H9 (cell line): ENCODE results near the gene CHST13. TPM values are rescaled to one million over a fixed set of nuclear protein-coding genes. Genes with fewer than 3 reads are reported as not detected.

Source experiments
- DNase-seq: peaks from one replicate; pipeline ENCODE4 v3.0.0-alpha.2; 2017
- H2AFZ ChIP-seq: one replicate; pipeline ENCODE4 v1.6.1; 2013; ENCODE audit warnings: mild to moderate bottlenecking, low read length, control low read depth, moderate library complexity
- H2AK5ac ChIP-seq: 2 replicates; pipeline ENCODE4 v1.6.1; 2013; ENCODE audit warnings: low read length, control low read depth, mixed read lengths; ENCODE audit not compliant: insufficient read length
- H2BK120ac ChIP-seq: one replicate; pipeline ENCODE4 v1.6.1; 2013; ENCODE audit warnings: low read depth, mild to moderate bottlenecking, low read length, control low read depth, inconsistent platforms; ENCODE audit not compliant: poor library complexity, severe bottlenecking
- H2BK12ac ChIP-seq: 2 replicates; pipeline ENCODE4 v1.6.1; 2013; ENCODE audit warnings: low read length, control low read depth, mixed read lengths, low read depth; ENCODE audit not compliant: insufficient read length
- H2BK15ac ChIP-seq: 2 replicates; pipeline ENCODE4 v1.6.1; 2013; ENCODE audit warnings: low read depth, low read length, control low read depth
- H2BK20ac ChIP-seq: one replicate; pipeline ENCODE4 v1.6.1; 2013; ENCODE audit warnings: low read depth, mild to moderate bottlenecking, low read length, control low read depth, inconsistent platforms; ENCODE audit not compliant: poor library complexity, severe bottlenecking
- H2BK5ac ChIP-seq: 2 replicates; pipeline ENCODE4 v1.6.1; 2013; ENCODE audit warnings: low read length, control low read depth, mixed read lengths; ENCODE audit not compliant: insufficient read length
- H3K14ac ChIP-seq: 2 replicates; pipeline ENCODE4 v1.6.1; 2013; ENCODE audit warnings: low read length, control low read depth; ENCODE audit not compliant: insufficient read depth
- H3K18ac ChIP-seq: 2 replicates; pipeline ENCODE4 v1.6.1; 2013; ENCODE audit warnings: low read depth, mild to moderate bottlenecking, mixed read lengths, low read length, control low read depth; ENCODE audit not compliant: insufficient read length
- H3K23ac ChIP-seq: 2 replicates; pipeline ENCODE4 v1.6.1; 2013; ENCODE audit warnings: low read length, control low read depth, mixed read lengths, low read depth; ENCODE audit not compliant: insufficient read length
- H3K23me2 ChIP-seq: 2 replicates; pipeline ENCODE4 v1.6.1; 2013; ENCODE audit warnings: low read depth, mild to moderate bottlenecking, mixed read lengths, low read length, control low read depth; ENCODE audit not compliant: insufficient read length, poor library complexity, severe bottlenecking
- H3K27ac ChIP-seq: 2 replicates; pipeline ENCODE4 v1.5.1; 2013; ENCODE audit warnings: low read length, control low read depth, mixed read lengths, low read depth; ENCODE audit not compliant: insufficient read length
- H3K27me3 ChIP-seq: 2 replicates; pipeline ENCODE4 v1.6.1; 2013; ENCODE audit warnings: low read length, control low read depth, inconsistent platforms; ENCODE audit not compliant: insufficient read depth
- H3K4ac ChIP-seq: 2 replicates; pipeline ENCODE4 v1.6.1; 2013; ENCODE audit warnings: low read depth, mild to moderate bottlenecking, control low read depth, inconsistent platforms, low read length, moderate library complexity
- H3K4me1 ChIP-seq: 2 replicates; pipeline ENCODE4 v1.6.1; 2013; ENCODE audit warnings: low read length, control low read depth, inconsistent platforms; ENCODE audit not compliant: insufficient read depth
- H3K4me2 ChIP-seq: 2 replicates; pipeline ENCODE4 v1.6.1; 2013; ENCODE audit warnings: low read length, control low read depth, mixed read lengths; ENCODE audit not compliant: insufficient read length, insufficient read depth
- H3K56ac ChIP-seq: 2 replicates; pipeline ENCODE4 v1.6.1; 2013; ENCODE audit warnings: low read depth, mild to moderate bottlenecking, mixed read lengths, low read length, control low read depth; ENCODE audit not compliant: insufficient read length
- H3K79me1 ChIP-seq: 2 replicates; pipeline ENCODE4 v1.6.1; 2013; ENCODE audit warnings: low read depth, mild to moderate bottlenecking, moderate library complexity, low read length, control low read depth, inconsistent platforms; ENCODE audit not compliant: insufficient read depth, poor library complexity, severe bottlenecking
- H3K79me2 ChIP-seq: 2 replicates; pipeline ENCODE4 v1.6.1; 2013; ENCODE audit warnings: low read length, control low read depth, inconsistent platforms; ENCODE audit not compliant: insufficient read depth
- H3K9ac ChIP-seq: 2 replicates; pipeline ENCODE4 v1.6.1; 2013; ENCODE audit warnings: low read length, control low read depth, mixed read lengths; ENCODE audit not compliant: insufficient read length; ENCODE audit errors: extremely low read depth
- H3K9me3 ChIP-seq: one replicate; pipeline ENCODE4 v1.6.1; 2013; ENCODE audit warnings: low read depth, low read length, inconsistent platforms; ENCODE audit not compliant: control insufficient read depth
- H3T11ph ChIP-seq: one replicate; pipeline ENCODE4 v1.6.1; 2013; ENCODE audit warnings: mild to moderate bottlenecking, low read length, control low read depth, inconsistent platforms
- H4K20me1 ChIP-seq: one replicate; pipeline ENCODE4 v1.6.1; 2013; ENCODE audit not compliant: control insufficient read depth, insufficient read length, insufficient read depth
- H4K5ac ChIP-seq: 2 replicates; pipeline ENCODE4 v1.6.1; 2013; ENCODE audit warnings: low read depth, mild to moderate bottlenecking, mixed read lengths, low read length, control low read depth; ENCODE audit not compliant: insufficient read length
- H4K8ac ChIP-seq: replicated peaks from 2 replicates; pipeline ENCODE4 v1.6.1; 2013; ENCODE audit warnings: low read length, control low read depth, mixed read lengths, low read depth; ENCODE audit not compliant: insufficient read length
- H4K91ac ChIP-seq: 2 replicates; pipeline ENCODE4 v1.6.1; 2013; ENCODE audit warnings: low read depth, mild to moderate bottlenecking, moderate library complexity, mixed read lengths, low read length, control low read depth; ENCODE audit not compliant: insufficient read length
- H3K27ac Mint-ChIP-seq, 3 experiments: 2 replicates in 2 of 3; 3 replicates in 1 of 3; pipeline ENCODE4 v1.8.0; 2020 to 2021; ENCODE audit warnings: mixed read lengths in 3 of 3, mild to moderate bottlenecking in 1 of 3, moderate library complexity in 1 of 3
- H3K27me3 Mint-ChIP-seq: 2 replicates; pipeline ENCODE4 v1.8.0; 2021; ENCODE audit warnings: low read depth, mild to moderate bottlenecking, moderate library complexity, mixed read lengths
- H3K36me3 Mint-ChIP-seq, 3 experiments: 2 replicates in 2 of 3; 3 replicates in 1 of 3; pipeline ENCODE4 v1.8.0; 2020 to 2021; ENCODE audit warnings: low read depth in 3 of 3, mixed read lengths in 3 of 3; ENCODE audit not compliant: insufficient read depth in 1 of 3
- H3K4me1 Mint-ChIP-seq, 2 experiments: 2 replicates each; pipeline ENCODE4 v1.8.0; 2020; ENCODE audit warnings: mixed read lengths in 2 of 2
- H3K4me3 Mint-ChIP-seq, 2 experiments: 2 replicates in 1 of 2; 3 replicates in 1 of 2; pipeline ENCODE4 v1.8.0; 2020 to 2021; ENCODE audit warnings: mild to moderate bottlenecking in 2 of 2, mixed read lengths in 2 of 2, moderate library complexity in 1 of 2
- H3K9me3 Mint-ChIP-seq, 2 experiments: 2 replicates in 1 of 2; 3 replicates in 1 of 2; pipeline ENCODE4 v1.8.0; 2020; ENCODE audit warnings: mild to moderate bottlenecking in 2 of 2, mixed read lengths in 2 of 2, moderate library complexity in 1 of 2
- WGBS: extraction: QIAGEN DNeasy Blood & Tissue Kit; methylation state at CpG from one replicate; pipeline ENCODE4 v1.1.7; 2013; ENCODE audit warnings: missing lambda C conversion rate, low lambda C conversion rate, mixed read lengths; ENCODE audit not compliant: insufficient read length; ENCODE audit errors: extremely low coverage; 5-methylcytosine and 5-hydroxymethylcytosine counted together
- total RNA-seq: library from RNA; stranded (reverse); gene quantifications from 2 replicates; pipeline ENCODE4 v1.2.1, GENCODE V29; 2021
- TF ChIP-seq, protein P1 (sequence below): fragments of 200-600 bp; sonication (generic); conservative IDR thresholded peaks from 3 replicates; pipeline ENCODE4 v1.8.0; 2021; ENCODE audit warnings: antibody characterized with exemption, mild to moderate bottlenecking

The CHST13 gene
- total RNA-seq, 1 experiment from 2014 or later = 0.85 TPM

DNA sequence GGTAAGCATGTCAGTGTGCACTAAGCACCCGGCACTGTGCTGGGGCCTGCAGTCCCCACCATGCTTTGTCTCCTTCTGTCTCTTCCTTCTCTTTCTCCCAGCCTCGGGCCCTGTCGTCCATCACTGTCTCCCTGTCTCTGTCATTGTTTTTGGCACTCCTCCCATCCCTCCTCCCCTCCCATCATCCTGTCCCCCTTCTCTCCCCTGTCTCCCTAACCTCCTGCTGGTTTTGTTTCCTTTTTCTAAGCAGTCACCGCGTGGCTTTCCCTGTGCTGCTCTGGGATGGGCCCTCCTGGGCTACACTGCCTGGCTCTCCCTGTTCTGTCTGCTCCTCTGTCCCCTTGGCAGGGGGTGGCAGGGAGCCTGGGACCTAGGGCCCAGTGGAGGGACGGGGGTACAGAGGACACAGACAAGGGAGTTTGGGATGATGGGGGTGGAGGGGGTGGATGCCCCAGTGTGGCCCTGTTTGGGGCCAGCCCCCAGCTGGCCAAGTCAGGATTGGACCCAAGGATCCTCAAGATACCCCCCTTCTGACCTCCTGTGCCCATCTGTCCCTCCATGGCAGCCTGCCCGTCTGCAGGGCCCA is 5.7 kb downstream of the CHST13 start:
- H4K5ac ChIP-seq = no peak overlapping the region
- H2AFZ ChIP-seq = no peak overlapping the region
- H2BK120ac ChIP-seq = no peak overlapping the region
- no peak overlapping the region for H3K14ac ChIP-seq
- no peak overlapping the region for H3K4ac ChIP-seq
- Mint-ChIP-seq H3K27ac (no peak overlapping the region; a peak in 1 of 7 replicates), H3K27me3 (peaks cover 24% of the 10 kb centered on the region), H3K36me3 (no peaks in the 10 kb centered on the region; a peak in 1 of 7 replicates), H3K4me3 (no peak overlapping the region), H3K9me3 (no peaks in the 10 kb centered on the region), H3K4me1 (peaks cover 3 to 12% of the 10 kb centered on the region in 2 experiments; a peak in 3 of 4 replicates)
- no peak for DNase-seq
- no peaks in the 10 kb centered on the region for H3K9me3 ChIP-seq
- H3K79me2 ChIP-seq = no peaks in the 10 kb centered on the region
- H3K79me1 ChIP-seq = no peaks in the 10 kb centered on the region
- no peak overlapping the region for H4K91ac ChIP-seq
- no peak overlapping the region for H3T11ph ChIP-seq
- H3K23ac ChIP-seq = no peak overlapping the region
- H3K4me1 ChIP-seq = no peaks in the 10 kb centered on the region
- no peak overlapping the region for H3K27ac ChIP-seq
- H4K8ac ChIP-seq = no peak overlapping the region
- no peak overlapping the region for H3K18ac ChIP-seq
- no peaks in the 10 kb centered on the region for H4K20me1 ChIP-seq
- H2BK5ac ChIP-seq = no peak overlapping the region
- H2BK20ac ChIP-seq = no peak overlapping the region
- H3K27me3 ChIP-seq = no peaks in the 10 kb centered on the region
- H3K56ac ChIP-seq = no peak overlapping the region
- H3K9ac ChIP-seq = no peak overlapping the region
- H2BK12ac ChIP-seq = no peak overlapping the region
- TF ChIP-seq, protein P1, sequence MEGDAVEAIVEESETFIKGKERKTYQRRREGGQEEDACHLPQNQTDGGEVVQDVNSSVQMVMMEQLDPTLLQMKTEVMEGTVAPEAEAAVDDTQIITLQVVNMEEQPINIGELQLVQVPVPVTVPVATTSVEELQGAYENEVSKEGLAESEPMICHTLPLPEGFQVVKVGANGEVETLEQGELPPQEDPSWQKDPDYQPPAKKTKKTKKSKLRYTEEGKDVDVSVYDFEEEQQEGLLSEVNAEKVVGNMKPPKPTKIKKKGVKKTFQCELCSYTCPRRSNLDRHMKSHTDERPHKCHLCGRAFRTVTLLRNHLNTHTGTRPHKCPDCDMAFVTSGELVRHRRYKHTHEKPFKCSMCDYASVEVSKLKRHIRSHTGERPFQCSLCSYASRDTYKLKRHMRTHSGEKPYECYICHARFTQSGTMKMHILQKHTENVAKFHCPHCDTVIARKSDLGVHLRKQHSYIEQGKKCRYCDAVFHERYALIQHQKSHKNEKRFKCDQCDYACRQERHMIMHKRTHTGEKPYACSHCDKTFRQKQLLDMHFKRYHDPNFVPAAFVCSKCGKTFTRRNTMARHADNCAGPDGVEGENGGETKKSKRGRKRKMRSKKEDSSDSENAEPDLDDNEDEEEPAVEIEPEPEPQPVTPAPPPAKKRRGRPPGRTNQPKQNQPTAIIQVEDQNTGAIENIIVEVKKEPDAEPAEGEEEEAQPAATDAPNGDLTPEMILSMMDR = no peak
- no peak overlapping the region for H3K4me2 ChIP-seq
- WGBS = no CpG with 5 or more reads among the region's 7 CpGs
- no peak overlapping the region for H2BK15ac ChIP-seq
- no peaks in the 10 kb centered on the region for H3K23me2 ChIP-seq
- no peak overlapping the region for H2AK5ac ChIP-seq
